ENCODE measurements around the gene SDK2. TPM values are rescaled to one million over a fixed set of nuclear protein-coding genes. Genes with fewer than 3 reads are reported as not detected.

The SDK2 gene
- total and polyA plus RNA-seq, 2 experiments from 2014 or later, result 0.74 to 5.1 TPM

DNA sequence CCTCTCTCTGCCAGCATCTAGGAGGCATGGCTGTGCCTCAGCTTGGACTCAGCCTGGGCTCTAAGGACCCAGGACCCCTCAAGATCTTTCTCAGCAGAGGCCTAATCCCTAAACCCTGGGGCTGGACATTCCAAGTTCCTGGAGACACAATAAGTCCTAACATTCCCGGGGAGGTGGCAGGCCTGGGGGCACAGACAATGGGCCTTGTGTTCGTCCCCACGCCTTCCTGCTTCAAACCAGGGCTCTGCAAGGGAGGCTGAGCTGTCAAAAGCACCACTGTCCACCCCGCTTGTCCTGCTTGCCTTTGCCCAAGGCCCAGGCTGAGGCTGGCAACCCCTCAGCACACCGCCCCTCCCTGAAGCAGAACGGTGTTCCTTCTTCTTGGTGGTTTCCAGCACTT is 13.7 kb downstream of the SDK2 start:
- ATAC-seq (no peak), DNase-seq (ENCODE audit: low spot score) (no peak)
- H3K9me2 ChIP-seq (ENCODE audit: insufficient read depth), result no peaks in the 10 kb centered on the region
- H3K4me2 ChIP-seq, result no peak overlapping the region
- Mint-ChIP-seq H3K4me1 (peaks cover 11% of the 10 kb centered on the region), H3K27ac (no peak overlapping the region), H3K27me3 (ENCODE audit: insufficient read depth, low read depth, poor library complexity) (peaks cover 9% of the 10 kb centered on the region), H3K4me3 (no peak overlapping the region), H3K36me3 (ENCODE audit: low read depth) (no peaks in the 10 kb centered on the region), H3K9me3 (no peaks in the 10 kb centered on the region)
- no peaks in the 10 kb centered on the region for H3K36me3 ChIP-seq (ENCODE audit: insufficient read depth)
- no peak overlapping the region for H3K4me3 ChIP-seq
- no peaks in the 10 kb centered on the region for H4K20me1 ChIP-seq (replicated peaks; ENCODE audit: insufficient read depth)
- no peak for TF ChIP-seq STAT1 (IDR thresholded peaks at IDR 0.05; ENCODE audit: unreplicated experiment)
- no peak for TF ChIP-seq EZH2 (IDR thresholded peaks at IDR 0.05; ENCODE audit: low read depth, unreplicated experiment)
- TF ChIP-seq, protein P1, sequence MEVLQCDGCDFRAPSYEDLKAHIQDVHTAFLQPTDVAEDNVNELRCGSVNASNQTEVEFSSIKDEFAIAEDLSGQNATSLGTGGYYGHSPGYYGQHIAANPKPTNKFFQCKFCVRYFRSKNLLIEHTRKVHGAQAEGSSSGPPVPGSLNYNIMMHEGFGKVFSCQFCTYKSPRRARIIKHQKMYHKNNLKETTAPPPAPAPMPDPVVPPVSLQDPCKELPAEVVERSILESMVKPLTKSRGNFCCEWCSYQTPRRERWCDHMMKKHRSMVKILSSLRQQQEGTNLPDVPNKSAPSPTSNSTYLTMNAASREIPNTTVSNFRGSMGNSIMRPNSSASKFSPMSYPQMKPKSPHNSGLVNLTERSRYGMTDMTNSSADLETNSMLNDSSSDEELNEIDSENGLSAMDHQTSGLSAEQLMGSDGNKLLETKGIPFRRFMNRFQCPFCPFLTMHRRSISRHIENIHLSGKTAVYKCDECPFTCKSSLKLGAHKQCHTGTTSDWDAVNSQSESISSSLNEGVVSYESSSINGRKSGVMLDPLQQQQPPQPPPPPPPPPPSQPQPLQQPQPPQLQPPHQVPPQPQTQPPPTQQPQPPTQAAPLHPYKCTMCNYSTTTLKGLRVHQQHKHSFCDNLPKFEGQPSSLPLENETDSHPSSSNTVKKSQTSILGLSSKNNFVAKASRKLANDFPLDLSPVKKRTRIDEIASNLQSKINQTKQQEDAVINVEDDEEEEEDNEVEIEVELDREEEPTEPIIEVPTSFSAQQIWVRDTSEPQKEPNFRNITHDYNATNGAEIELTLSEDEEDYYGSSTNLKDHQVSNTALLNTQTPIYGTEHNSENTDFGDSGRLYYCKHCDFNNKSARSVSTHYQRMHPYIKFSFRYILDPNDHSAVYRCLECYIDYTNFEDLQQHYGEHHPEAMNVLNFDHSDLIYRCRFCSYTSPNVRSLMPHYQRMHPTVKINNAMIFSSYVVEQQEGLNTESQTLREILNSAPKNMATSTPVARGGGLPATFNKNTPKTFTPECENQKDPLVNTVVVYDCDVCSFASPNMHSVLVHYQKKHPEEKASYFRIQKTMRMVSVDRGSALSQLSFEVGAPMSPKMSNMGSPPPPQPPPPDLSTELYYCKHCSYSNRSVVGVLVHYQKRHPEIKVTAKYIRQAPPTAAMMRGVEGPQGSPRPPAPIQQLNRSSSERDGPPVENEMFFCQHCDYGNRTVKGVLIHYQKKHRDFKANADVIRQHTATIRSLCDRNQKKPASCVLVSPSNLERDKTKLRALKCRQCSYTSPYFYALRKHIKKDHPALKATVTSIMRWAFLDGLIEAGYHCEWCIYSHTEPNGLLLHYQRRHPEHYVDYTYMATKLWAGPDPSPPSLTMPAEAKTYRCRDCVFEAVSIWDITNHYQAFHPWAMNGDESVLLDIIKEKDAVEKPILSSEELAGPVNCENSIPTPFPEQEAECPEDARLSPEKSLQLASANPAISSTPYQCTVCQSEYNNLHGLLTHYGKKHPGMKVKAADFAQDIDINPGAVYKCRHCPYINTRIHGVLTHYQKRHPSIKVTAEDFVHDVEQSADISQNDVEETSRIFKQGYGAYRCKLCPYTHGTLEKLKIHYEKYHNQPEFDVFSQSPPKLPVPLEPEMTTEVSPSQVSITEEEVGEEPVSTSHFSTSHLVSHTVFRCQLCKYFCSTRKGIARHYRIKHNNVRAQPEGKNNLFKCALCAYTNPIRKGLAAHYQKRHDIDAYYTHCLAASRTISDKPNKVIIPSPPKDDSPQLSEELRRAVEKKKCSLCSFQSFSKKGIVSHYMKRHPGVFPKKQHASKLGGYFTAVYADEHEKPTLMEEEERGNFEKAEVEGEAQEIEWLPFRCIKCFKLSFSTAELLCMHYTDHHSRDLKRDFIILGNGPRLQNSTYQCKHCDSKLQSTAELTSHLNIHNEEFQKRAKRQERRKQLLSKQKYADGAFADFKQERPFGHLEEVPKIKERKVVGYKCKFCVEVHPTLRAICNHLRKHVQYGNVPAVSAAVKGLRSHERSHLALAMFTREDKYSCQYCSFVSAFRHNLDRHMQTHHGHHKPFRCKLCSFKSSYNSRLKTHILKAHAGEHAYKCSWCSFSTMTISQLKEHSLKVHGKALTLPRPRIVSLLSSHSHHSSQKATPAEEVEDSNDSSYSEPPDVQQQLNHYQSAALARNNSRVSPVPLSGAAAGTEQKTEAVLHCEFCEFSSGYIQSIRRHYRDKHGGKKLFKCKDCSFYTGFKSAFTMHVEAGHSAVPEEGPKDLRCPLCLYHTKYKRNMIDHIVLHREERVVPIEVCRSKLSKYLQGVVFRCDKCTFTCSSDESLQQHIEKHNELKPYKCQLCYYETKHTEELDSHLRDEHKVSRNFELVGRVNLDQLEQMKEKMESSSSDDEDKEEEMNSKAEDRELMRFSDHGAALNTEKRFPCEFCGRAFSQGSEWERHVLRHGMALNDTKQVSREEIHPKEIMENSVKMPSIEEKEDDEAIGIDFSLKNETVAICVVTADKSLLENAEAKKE (CRISPR knock-in tag; IDR thresholded peaks at IDR 0.05), result no peak
- TF ChIP-seq JUNB (IDR thresholded peaks at IDR 0.05; ENCODE audit: unreplicated experiment), result no peak
- TF ChIP-seq POLR2AphosphoS5 (IDR thresholded peaks at IDR 0.05; ENCODE audit: low read depth), result no peak
- TF ChIP-seq NANOG (IDR thresholded peaks at IDR 0.05; ENCODE audit: borderline replicate concordance), result no peak
- TF ChIP-seq ZNF114 (CRISPR knock-in tag; IDR thresholded peaks at IDR 0.05), result no peak
- TF ChIP-seq, protein P2, sequence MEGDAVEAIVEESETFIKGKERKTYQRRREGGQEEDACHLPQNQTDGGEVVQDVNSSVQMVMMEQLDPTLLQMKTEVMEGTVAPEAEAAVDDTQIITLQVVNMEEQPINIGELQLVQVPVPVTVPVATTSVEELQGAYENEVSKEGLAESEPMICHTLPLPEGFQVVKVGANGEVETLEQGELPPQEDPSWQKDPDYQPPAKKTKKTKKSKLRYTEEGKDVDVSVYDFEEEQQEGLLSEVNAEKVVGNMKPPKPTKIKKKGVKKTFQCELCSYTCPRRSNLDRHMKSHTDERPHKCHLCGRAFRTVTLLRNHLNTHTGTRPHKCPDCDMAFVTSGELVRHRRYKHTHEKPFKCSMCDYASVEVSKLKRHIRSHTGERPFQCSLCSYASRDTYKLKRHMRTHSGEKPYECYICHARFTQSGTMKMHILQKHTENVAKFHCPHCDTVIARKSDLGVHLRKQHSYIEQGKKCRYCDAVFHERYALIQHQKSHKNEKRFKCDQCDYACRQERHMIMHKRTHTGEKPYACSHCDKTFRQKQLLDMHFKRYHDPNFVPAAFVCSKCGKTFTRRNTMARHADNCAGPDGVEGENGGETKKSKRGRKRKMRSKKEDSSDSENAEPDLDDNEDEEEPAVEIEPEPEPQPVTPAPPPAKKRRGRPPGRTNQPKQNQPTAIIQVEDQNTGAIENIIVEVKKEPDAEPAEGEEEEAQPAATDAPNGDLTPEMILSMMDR (conservative IDR thresholded peaks at IDR 0.05; ENCODE audit: low read depth in 2 of 2), result no peak
- TF ChIP-seq, protein P3, sequence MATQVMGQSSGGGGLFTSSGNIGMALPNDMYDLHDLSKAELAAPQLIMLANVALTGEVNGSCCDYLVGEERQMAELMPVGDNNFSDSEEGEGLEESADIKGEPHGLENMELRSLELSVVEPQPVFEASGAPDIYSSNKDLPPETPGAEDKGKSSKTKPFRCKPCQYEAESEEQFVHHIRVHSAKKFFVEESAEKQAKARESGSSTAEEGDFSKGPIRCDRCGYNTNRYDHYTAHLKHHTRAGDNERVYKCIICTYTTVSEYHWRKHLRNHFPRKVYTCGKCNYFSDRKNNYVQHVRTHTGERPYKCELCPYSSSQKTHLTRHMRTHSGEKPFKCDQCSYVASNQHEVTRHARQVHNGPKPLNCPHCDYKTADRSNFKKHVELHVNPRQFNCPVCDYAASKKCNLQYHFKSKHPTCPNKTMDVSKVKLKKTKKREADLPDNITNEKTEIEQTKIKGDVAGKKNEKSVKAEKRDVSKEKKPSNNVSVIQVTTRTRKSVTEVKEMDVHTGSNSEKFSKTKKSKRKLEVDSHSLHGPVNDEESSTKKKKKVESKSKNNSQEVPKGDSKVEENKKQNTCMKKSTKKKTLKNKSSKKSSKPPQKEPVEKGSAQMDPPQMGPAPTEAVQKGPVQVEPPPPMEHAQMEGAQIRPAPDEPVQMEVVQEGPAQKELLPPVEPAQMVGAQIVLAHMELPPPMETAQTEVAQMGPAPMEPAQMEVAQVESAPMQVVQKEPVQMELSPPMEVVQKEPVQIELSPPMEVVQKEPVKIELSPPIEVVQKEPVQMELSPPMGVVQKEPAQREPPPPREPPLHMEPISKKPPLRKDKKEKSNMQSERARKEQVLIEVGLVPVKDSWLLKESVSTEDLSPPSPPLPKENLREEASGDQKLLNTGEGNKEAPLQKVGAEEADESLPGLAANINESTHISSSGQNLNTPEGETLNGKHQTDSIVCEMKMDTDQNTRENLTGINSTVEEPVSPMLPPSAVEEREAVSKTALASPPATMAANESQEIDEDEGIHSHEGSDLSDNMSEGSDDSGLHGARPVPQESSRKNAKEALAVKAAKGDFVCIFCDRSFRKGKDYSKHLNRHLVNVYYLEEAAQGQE (IDR thresholded peaks at IDR 0.05; ENCODE audit: unreplicated experiment), result no peak
- TF ChIP-seq, protein P4, sequence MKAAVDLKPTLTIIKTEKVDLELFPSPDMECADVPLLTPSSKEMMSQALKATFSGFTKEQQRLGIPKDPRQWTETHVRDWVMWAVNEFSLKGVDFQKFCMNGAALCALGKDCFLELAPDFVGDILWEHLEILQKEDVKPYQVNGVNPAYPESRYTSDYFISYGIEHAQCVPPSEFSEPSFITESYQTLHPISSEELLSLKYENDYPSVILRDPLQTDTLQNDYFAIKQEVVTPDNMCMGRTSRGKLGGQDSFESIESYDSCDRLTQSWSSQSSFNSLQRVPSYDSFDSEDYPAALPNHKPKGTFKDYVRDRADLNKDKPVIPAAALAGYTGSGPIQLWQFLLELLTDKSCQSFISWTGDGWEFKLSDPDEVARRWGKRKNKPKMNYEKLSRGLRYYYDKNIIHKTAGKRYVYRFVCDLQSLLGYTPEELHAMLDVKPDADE (IDR thresholded peaks at IDR 0.05), result no peak
- no peak for TF ChIP-seq ZNF331 (CRISPR knock-in tag; IDR thresholded peaks at IDR 0.05; ENCODE audit: low read depth)
- TF ChIP-seq EZH2phosphoT487 (IDR thresholded peaks at IDR 0.05; ENCODE audit: unreplicated experiment), result no peak
- no peak for TF ChIP-seq CREB1 (CRISPR knock-in tag; IDR thresholded peaks at IDR 0.05; ENCODE audit: low read depth)
- H3K27me3 ChIP-seq (ENCODE audit: insufficient read depth), result no peaks in the 10 kb centered on the region
- no peaks in the 10 kb centered on the region for H3K79me2 ChIP-seq (replicated peaks; ENCODE audit: insufficient read depth)
- H2AFZ ChIP-seq, result no peak overlapping the region
- no peaks in the 10 kb centered on the region; the same call in 1 of the 2 replicates for H3K4me1 ChIP-seq (ENCODE audit: insufficient read depth)
- H3F3A ChIP-seq (replicated peaks; ENCODE audit: low read depth), result no peaks in the 10 kb centered on the region
- no peak overlapping the region for H3K27ac ChIP-seq (ENCODE audit: low read depth)
